H9 (cell line): ENCODE measurements around the gene BBS4. TPM values are rescaled to one million over a fixed set of nuclear protein-coding genes. Genes with fewer than 3 reads are reported as not detected.

ENCODE experiments used
- DNase-seq: peaks from one replicate; pipeline ENCODE4 v3.0.0-alpha.2; 2017
- H2AFZ ChIP-seq: one replicate; pipeline ENCODE4 v1.6.1; 2013; ENCODE audit warnings: mild to moderate bottlenecking, low read length, control low read depth, moderate library complexity
- H2AK5ac ChIP-seq: 2 replicates; pipeline ENCODE4 v1.6.1; 2013; ENCODE audit warnings: low read length, control low read depth, mixed read lengths; ENCODE audit not compliant: insufficient read length
- H2BK120ac ChIP-seq: one replicate; pipeline ENCODE4 v1.6.1; 2013; ENCODE audit warnings: low read depth, mild to moderate bottlenecking, low read length, control low read depth, inconsistent platforms; ENCODE audit not compliant: poor library complexity, severe bottlenecking
- H2BK12ac ChIP-seq: 2 replicates; pipeline ENCODE4 v1.6.1; 2013; ENCODE audit warnings: low read length, control low read depth, mixed read lengths, low read depth; ENCODE audit not compliant: insufficient read length
- H2BK15ac ChIP-seq: 2 replicates; pipeline ENCODE4 v1.6.1; 2013; ENCODE audit warnings: low read depth, low read length, control low read depth
- H2BK20ac ChIP-seq: one replicate; pipeline ENCODE4 v1.6.1; 2013; ENCODE audit warnings: low read depth, mild to moderate bottlenecking, low read length, control low read depth, inconsistent platforms; ENCODE audit not compliant: poor library complexity, severe bottlenecking
- H2BK5ac ChIP-seq: 2 replicates; pipeline ENCODE4 v1.6.1; 2013; ENCODE audit warnings: low read length, control low read depth, mixed read lengths; ENCODE audit not compliant: insufficient read length
- H3K14ac ChIP-seq: 2 replicates; pipeline ENCODE4 v1.6.1; 2013; ENCODE audit warnings: low read length, control low read depth; ENCODE audit not compliant: insufficient read depth
- H3K18ac ChIP-seq: 2 replicates; pipeline ENCODE4 v1.6.1; 2013; ENCODE audit warnings: low read depth, mild to moderate bottlenecking, mixed read lengths, low read length, control low read depth; ENCODE audit not compliant: insufficient read length
- H3K23ac ChIP-seq: 2 replicates; pipeline ENCODE4 v1.6.1; 2013; ENCODE audit warnings: low read length, control low read depth, mixed read lengths, low read depth; ENCODE audit not compliant: insufficient read length
- H3K23me2 ChIP-seq: 2 replicates; pipeline ENCODE4 v1.6.1; 2013; ENCODE audit warnings: low read depth, mild to moderate bottlenecking, mixed read lengths, low read length, control low read depth; ENCODE audit not compliant: insufficient read length, poor library complexity, severe bottlenecking
- H3K27ac ChIP-seq: 2 replicates; pipeline ENCODE4 v1.5.1; 2013; ENCODE audit warnings: low read length, control low read depth, mixed read lengths, low read depth; ENCODE audit not compliant: insufficient read length
- H3K27me3 ChIP-seq: 2 replicates; pipeline ENCODE4 v1.6.1; 2013; ENCODE audit warnings: low read length, control low read depth, inconsistent platforms; ENCODE audit not compliant: insufficient read depth
- H3K4ac ChIP-seq: 2 replicates; pipeline ENCODE4 v1.6.1; 2013; ENCODE audit warnings: low read depth, mild to moderate bottlenecking, control low read depth, inconsistent platforms, low read length, moderate library complexity
- H3K4me1 ChIP-seq: 2 replicates; pipeline ENCODE4 v1.6.1; 2013; ENCODE audit warnings: low read length, control low read depth, inconsistent platforms; ENCODE audit not compliant: insufficient read depth
- H3K4me2 ChIP-seq: 2 replicates; pipeline ENCODE4 v1.6.1; 2013; ENCODE audit warnings: low read length, control low read depth, mixed read lengths; ENCODE audit not compliant: insufficient read length, insufficient read depth
- H3K56ac ChIP-seq: 2 replicates; pipeline ENCODE4 v1.6.1; 2013; ENCODE audit warnings: low read depth, mild to moderate bottlenecking, mixed read lengths, low read length, control low read depth; ENCODE audit not compliant: insufficient read length
- H3K79me1 ChIP-seq: 2 replicates; pipeline ENCODE4 v1.6.1; 2013; ENCODE audit warnings: low read depth, mild to moderate bottlenecking, moderate library complexity, low read length, control low read depth, inconsistent platforms; ENCODE audit not compliant: insufficient read depth, poor library complexity, severe bottlenecking
- H3K79me2 ChIP-seq: 2 replicates; pipeline ENCODE4 v1.6.1; 2013; ENCODE audit warnings: low read length, control low read depth, inconsistent platforms; ENCODE audit not compliant: insufficient read depth
- H3K9ac ChIP-seq: 2 replicates; pipeline ENCODE4 v1.6.1; 2013; ENCODE audit warnings: low read length, control low read depth, mixed read lengths; ENCODE audit not compliant: insufficient read length; ENCODE audit errors: extremely low read depth
- H3K9me3 ChIP-seq: one replicate; pipeline ENCODE4 v1.6.1; 2013; ENCODE audit warnings: low read depth, low read length, inconsistent platforms; ENCODE audit not compliant: control insufficient read depth
- H3T11ph ChIP-seq: one replicate; pipeline ENCODE4 v1.6.1; 2013; ENCODE audit warnings: mild to moderate bottlenecking, low read length, control low read depth, inconsistent platforms
- H4K20me1 ChIP-seq: one replicate; pipeline ENCODE4 v1.6.1; 2013; ENCODE audit not compliant: control insufficient read depth, insufficient read length, insufficient read depth
- H4K5ac ChIP-seq: 2 replicates; pipeline ENCODE4 v1.6.1; 2013; ENCODE audit warnings: low read depth, mild to moderate bottlenecking, mixed read lengths, low read length, control low read depth; ENCODE audit not compliant: insufficient read length
- H4K8ac ChIP-seq: replicated peaks from 2 replicates; pipeline ENCODE4 v1.6.1; 2013; ENCODE audit warnings: low read length, control low read depth, mixed read lengths, low read depth; ENCODE audit not compliant: insufficient read length
- H4K91ac ChIP-seq: 2 replicates; pipeline ENCODE4 v1.6.1; 2013; ENCODE audit warnings: low read depth, mild to moderate bottlenecking, moderate library complexity, mixed read lengths, low read length, control low read depth; ENCODE audit not compliant: insufficient read length
- H3K27ac Mint-ChIP-seq, 3 experiments: 2 replicates in 2 of 3; 3 replicates in 1 of 3; pipeline ENCODE4 v1.8.0; 2020 to 2021; ENCODE audit warnings: mixed read lengths in 3 of 3, mild to moderate bottlenecking in 1 of 3, moderate library complexity in 1 of 3
- H3K27me3 Mint-ChIP-seq: 2 replicates; pipeline ENCODE4 v1.8.0; 2021; ENCODE audit warnings: low read depth, mild to moderate bottlenecking, moderate library complexity, mixed read lengths
- H3K36me3 Mint-ChIP-seq, 3 experiments: 2 replicates in 2 of 3; 3 replicates in 1 of 3; pipeline ENCODE4 v1.8.0; 2020 to 2021; ENCODE audit warnings: low read depth in 3 of 3, mixed read lengths in 3 of 3; ENCODE audit not compliant: insufficient read depth in 1 of 3
- H3K4me1 Mint-ChIP-seq, 2 experiments: 2 replicates each; pipeline ENCODE4 v1.8.0; 2020; ENCODE audit warnings: mixed read lengths in 2 of 2
- H3K4me3 Mint-ChIP-seq, 2 experiments: 2 replicates in 1 of 2; 3 replicates in 1 of 2; pipeline ENCODE4 v1.8.0; 2020 to 2021; ENCODE audit warnings: mild to moderate bottlenecking in 2 of 2, mixed read lengths in 2 of 2, moderate library complexity in 1 of 2
- H3K9me3 Mint-ChIP-seq, 2 experiments: 2 replicates in 1 of 2; 3 replicates in 1 of 2; pipeline ENCODE4 v1.8.0; 2020; ENCODE audit warnings: mild to moderate bottlenecking in 2 of 2, mixed read lengths in 2 of 2, moderate library complexity in 1 of 2
- CTCF ChIP-seq: fragments of 200-600 bp; sonication (generic); conservative IDR thresholded peaks from 3 replicates; pipeline ENCODE4 v1.8.0; 2021; ENCODE audit warnings: antibody characterized with exemption, mild to moderate bottlenecking
- WGBS: extraction: QIAGEN DNeasy Blood & Tissue Kit; methylation state at CpG from one replicate; pipeline ENCODE4 v1.1.7; 2013; ENCODE audit warnings: missing lambda C conversion rate, low lambda C conversion rate, mixed read lengths; ENCODE audit not compliant: insufficient read length; ENCODE audit errors: extremely low coverage; 5-methylcytosine and 5-hydroxymethylcytosine counted together
- total RNA-seq: library from RNA; stranded (reverse); gene quantifications from 2 replicates; pipeline ENCODE4 v1.2.1, GENCODE V29; 2021

The BBS4 gene
- total RNA-seq, 1 experiment from 2014 or later: 27.3 TPM

GRCh38 chr15:72754096-72754495, 68.1 kb downstream of the BBS4 start:
- no peak overlapping the region for H2BK20ac ChIP-seq
- no peak overlapping the region for H3K27ac ChIP-seq
- no peak overlapping the region for H3K4me3 Mint-ChIP-seq
- H3K9me3 ChIP-seq: no peaks in the 10 kb centered on the region
- no peak for DNase-seq
- H3T11ph ChIP-seq: no peak overlapping the region
- no peak for TF ChIP-seq CTCF
- no peak overlapping the region for H2BK12ac ChIP-seq
- H3K27me3 ChIP-seq: no peaks in the 10 kb centered on the region
- WGBS: no CpG with 5 or more reads among the region's 6 CpGs
- no peaks in the 10 kb centered on the region for H3K23me2 ChIP-seq
- H3K9ac ChIP-seq: no peak overlapping the region
- no peaks in the 10 kb centered on the region for H3K4me1 ChIP-seq
- no peak overlapping the region for H2BK5ac ChIP-seq
- no peak overlapping the region for H3K4ac ChIP-seq
- peaks cover 9 to 70% (median 53%) of the 10 kb centered on the region in 3 experiments; a peak in 6 of 7 replicates for H3K36me3 Mint-ChIP-seq
- H3K23ac ChIP-seq: no peak overlapping the region
- H4K91ac ChIP-seq: no peak overlapping the region
- no peaks in the 10 kb centered on the region for H3K9me3 Mint-ChIP-seq
- H3K27ac Mint-ChIP-seq: no peak overlapping the region
- H3K4me2 ChIP-seq: no peak overlapping the region
- no peaks in the 10 kb centered on the region for H3K79me1 ChIP-seq
- no peak overlapping the region for H3K14ac ChIP-seq
- H4K8ac ChIP-seq: no peak overlapping the region
- no peak overlapping the region for H4K5ac ChIP-seq
- no peaks in the 10 kb centered on the region; the same call in 1 of the 2 replicates for H3K79me2 ChIP-seq
- H2BK120ac ChIP-seq: no peak overlapping the region
- H2BK15ac ChIP-seq: no peak overlapping the region
- no peak overlapping the region for H2AFZ ChIP-seq
- H3K4me1 Mint-ChIP-seq: no peaks in the 10 kb centered on the region
- H3K56ac ChIP-seq: no peak overlapping the region
- H2AK5ac ChIP-seq: no peak overlapping the region
- H4K20me1 ChIP-seq: no peaks in the 10 kb centered on the region
- H3K27me3 Mint-ChIP-seq: no peaks in the 10 kb centered on the region
- H3K18ac ChIP-seq: no peak overlapping the region
